Ovary (tissue), 3 donors: ENCODE data around the gene CELF3.

Source experiments
- EP300 ChIP-seq: sonication (generic); formaldehyde crosslinking; IDR thresholded peaks from one replicate; pipeline ENCODE4 v1.6.1; 2017; ENCODE audit warnings: antibody characterized with exemption
- POLR2A ChIP-seq: fragments of 450-650 bp; IDR thresholded peaks from one replicate; pipeline ENCODE4 v1.6.1; 2017; ENCODE audit warnings: antibody characterized with exemption, mild to moderate bottlenecking, moderate library complexity
- TF ChIP-seq, protein P1 (sequence below), 3 donors: fragments of 450-650 bp in 2 of 3; fragments of 200-600 bp in 1 of 3; IDR thresholded peaks; one replicate each; pipeline versions ENCODE4 v1.5.1 to v1.8.0; 2016 to 2022; ENCODE audit warnings: antibody characterized with exemption in 3 of 3, mild to moderate bottlenecking in 1 of 3
- donor health status: DM: no; HTN: no; CAD: no.

DNA sequence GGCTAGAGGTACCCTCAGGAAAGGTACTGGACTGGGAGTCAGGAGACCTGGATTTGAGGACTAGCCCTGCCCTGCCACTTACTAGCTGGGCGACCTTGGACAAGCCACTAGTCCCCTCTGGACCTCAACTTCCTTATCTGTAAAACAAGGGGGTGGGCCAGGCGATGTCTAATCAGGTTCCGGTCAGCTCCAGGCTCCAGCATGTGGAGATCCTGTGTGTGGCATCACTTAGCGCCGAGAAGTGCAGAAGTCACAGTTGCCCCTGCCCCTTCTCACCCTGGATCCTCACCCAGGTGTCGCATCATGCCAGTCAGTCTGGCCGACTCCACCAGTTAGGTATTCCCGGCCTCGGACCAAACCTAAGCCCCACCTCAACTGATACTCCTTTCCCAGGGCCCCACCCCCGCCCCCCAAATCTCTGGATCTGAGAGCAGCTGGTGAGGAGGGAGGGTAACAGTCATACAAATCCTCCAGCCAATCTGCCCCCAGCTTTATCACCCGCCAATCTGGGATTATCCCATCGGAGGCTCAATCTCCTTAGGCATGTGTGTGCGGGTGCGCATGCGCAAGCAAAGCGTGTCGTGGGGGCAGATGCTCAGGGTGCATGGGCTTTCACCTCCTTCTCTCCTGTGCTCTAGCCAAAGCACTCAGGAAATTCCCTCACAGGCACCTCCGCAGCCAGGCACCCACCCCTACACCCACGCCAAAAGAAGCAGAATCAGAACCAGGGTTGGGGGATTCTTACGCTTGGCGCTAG, 5.4 kb downstream of the CELF3 start:
- TF ChIP-seq, protein P1, sequence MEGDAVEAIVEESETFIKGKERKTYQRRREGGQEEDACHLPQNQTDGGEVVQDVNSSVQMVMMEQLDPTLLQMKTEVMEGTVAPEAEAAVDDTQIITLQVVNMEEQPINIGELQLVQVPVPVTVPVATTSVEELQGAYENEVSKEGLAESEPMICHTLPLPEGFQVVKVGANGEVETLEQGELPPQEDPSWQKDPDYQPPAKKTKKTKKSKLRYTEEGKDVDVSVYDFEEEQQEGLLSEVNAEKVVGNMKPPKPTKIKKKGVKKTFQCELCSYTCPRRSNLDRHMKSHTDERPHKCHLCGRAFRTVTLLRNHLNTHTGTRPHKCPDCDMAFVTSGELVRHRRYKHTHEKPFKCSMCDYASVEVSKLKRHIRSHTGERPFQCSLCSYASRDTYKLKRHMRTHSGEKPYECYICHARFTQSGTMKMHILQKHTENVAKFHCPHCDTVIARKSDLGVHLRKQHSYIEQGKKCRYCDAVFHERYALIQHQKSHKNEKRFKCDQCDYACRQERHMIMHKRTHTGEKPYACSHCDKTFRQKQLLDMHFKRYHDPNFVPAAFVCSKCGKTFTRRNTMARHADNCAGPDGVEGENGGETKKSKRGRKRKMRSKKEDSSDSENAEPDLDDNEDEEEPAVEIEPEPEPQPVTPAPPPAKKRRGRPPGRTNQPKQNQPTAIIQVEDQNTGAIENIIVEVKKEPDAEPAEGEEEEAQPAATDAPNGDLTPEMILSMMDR (IDR thresholded peaks at IDR 0.05): no peak
- TF ChIP-seq POLR2A (no peak), EP300 (no peak)
